GM12892 (cell line): ENCODE results near the gene ZRSR2.

Experiments used
- POLR2A ChIP-seq: IDR thresholded peaks from 2 replicates; pipeline ENCODE4 v1.6.1; 2011; ENCODE audit warnings: low read depth, low read length, control low read depth
- POLR2AphosphoS5 ChIP-seq: IDR thresholded peaks from 2 replicates; pipeline ENCODE4 v1.6.1; 2011; ENCODE audit warnings: low read depth, low read length, control low read depth
- TAF1 ChIP-seq: IDR thresholded peaks from 2 replicates; pipeline ENCODE4 v1.6.1; 2011; ENCODE audit warnings: low read depth, mild to moderate bottlenecking, control low read depth, low read length, borderline replicate concordance

- no peak for TF ChIP-seq POLR2A
- no peak for TF ChIP-seq POLR2AphosphoS5
- TF ChIP-seq TAF1, result no peak
Measured at GRCh38 chrX:15808254-15808653, 18.0 kb downstream of the ZRSR2 start.
